Cardiac muscle cell (in vitro differentiated cells and primary cell): ENCODE measurements around the gene GOT1. TPM values are rescaled to one million over a fixed set of nuclear protein-coding genes. Genes with fewer than 3 reads are reported as not detected.

Source experiments
- polyA plus RNA-seq: library from polyadenylated mRNA; unstranded; fragments of >200 nt; fragmentation: Nextera tagmentation; extraction: Ambion mirVana; gene quantifications from 2 replicates; pipeline ENCODE4 v1.2.1, GENCODE V29; 2016
- total RNA-seq: library from RNA; depleted of rRNA; stranded (reverse); fragments of >200 nt; gene quantifications from 2 replicates; pipeline ENCODE4 v1.2.3, GENCODE V29; 2016

The GOT1 gene
- total and polyA plus RNA-seq, 2 experiments from 2014 or later, result 114 to 243 TPM

Other genes starting within 250 kb of the GOT1 start
- 6.1 and 7.5 TPM in 2 replicates for gene HPSE2, start 194.8 kb downstream of the GOT1 start, total RNA-seq
- gene HPSE2, start 194.8 kb downstream of the GOT1 start, polyA plus RNA-seq, result 0.87 and 9.8 TPM in 2 replicates
- 2.2 and 2.8 TPM in 2 replicates for gene CNNM1, start 101.3 kb downstream of the GOT1 start, total RNA-seq
- 1.7 and 2.3 TPM in 2 replicates for gene CNNM1, start 101.3 kb downstream of the GOT1 start, polyA plus RNA-seq
- gene NKX2-3, start 102.3 kb upstream of the GOT1 start, total RNA-seq, result not detected in 2 replicates
- gene NKX2-3, start 102.3 kb upstream of the GOT1 start, polyA plus RNA-seq, result 0.39 TPM in 1 of 2 replicates, not detected in the other
- gene SLC25A28, start 189.8 kb upstream of the GOT1 start, total RNA-seq, result 15.3 and 34.5 TPM in 2 replicates
- 33.9 and 41.4 TPM in 2 replicates for gene SLC25A28, start 189.8 kb upstream of the GOT1 start, polyA plus RNA-seq
- gene ENTPD7, start 228.9 kb upstream of the GOT1 start, total RNA-seq, result 6.7 and 9.4 TPM in 2 replicates
- gene ENTPD7, start 228.9 kb upstream of the GOT1 start, polyA plus RNA-seq, result 3.4 and 5.1 TPM in 2 replicates